Measurements from ENCODE around the gene YWHAG.

DNA sequence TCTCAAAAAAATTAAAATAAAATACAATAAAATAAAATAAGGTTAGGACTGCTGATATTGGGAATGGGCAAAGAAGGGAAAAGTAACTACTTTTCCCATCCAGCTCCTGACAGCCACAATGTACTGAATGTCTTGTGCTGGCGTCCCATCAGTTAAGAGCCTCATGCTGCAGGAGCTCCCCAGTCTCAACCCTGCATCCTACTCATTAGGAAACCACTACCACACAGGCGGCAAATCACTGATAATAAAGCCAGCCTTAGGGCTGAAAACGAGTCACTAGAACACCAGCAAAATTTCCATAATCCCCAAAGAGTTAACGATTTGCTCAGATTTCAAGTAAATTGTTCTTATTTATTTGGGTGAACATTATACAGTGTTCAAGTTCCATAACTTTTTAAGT lies 4.3 kb downstream of the YWHAG start:
- TF ChIP-seq, protein P1, sequence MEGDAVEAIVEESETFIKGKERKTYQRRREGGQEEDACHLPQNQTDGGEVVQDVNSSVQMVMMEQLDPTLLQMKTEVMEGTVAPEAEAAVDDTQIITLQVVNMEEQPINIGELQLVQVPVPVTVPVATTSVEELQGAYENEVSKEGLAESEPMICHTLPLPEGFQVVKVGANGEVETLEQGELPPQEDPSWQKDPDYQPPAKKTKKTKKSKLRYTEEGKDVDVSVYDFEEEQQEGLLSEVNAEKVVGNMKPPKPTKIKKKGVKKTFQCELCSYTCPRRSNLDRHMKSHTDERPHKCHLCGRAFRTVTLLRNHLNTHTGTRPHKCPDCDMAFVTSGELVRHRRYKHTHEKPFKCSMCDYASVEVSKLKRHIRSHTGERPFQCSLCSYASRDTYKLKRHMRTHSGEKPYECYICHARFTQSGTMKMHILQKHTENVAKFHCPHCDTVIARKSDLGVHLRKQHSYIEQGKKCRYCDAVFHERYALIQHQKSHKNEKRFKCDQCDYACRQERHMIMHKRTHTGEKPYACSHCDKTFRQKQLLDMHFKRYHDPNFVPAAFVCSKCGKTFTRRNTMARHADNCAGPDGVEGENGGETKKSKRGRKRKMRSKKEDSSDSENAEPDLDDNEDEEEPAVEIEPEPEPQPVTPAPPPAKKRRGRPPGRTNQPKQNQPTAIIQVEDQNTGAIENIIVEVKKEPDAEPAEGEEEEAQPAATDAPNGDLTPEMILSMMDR (IDR thresholded peaks at IDR 0.05) = no peak
- no peak for TF ChIP-seq POLR2A (IDR thresholded peaks at IDR 0.05)
